Ovary (tissue), 3 donors: ENCODE data around the gene IDUA.

Source experiments
- CTCF ChIP-seq, 3 donors: fragments of 450-650 bp in 2 of 3; fragments of 200-600 bp in 1 of 3; IDR thresholded peaks; one replicate each; pipeline versions ENCODE4 v1.5.1 to v1.8.0; 2016 to 2022; ENCODE audit warnings: antibody characterized with exemption in 3 of 3, mild to moderate bottlenecking in 1 of 3
- POLR2A ChIP-seq: fragments of 450-650 bp; IDR thresholded peaks from one replicate; pipeline ENCODE4 v1.6.1; 2017; ENCODE audit warnings: antibody characterized with exemption, mild to moderate bottlenecking, moderate library complexity
- donor health status: DM: no; HTN: no; CAD: no.

- no peak for TF ChIP-seq CTCF (IDR thresholded peaks at IDR 0.05)
- no peak for TF ChIP-seq POLR2A
Observed at GRCh38 chr4:1044469-1045192, 57.8 kb downstream of the IDUA start.
